ENCODE measurements around the gene NKAIN4.

Gene NKAIN4

GRCh38 chr20:63244468-63244867, 9.8 kb downstream of the NKAIN4 start:
- Mint-ChIP-seq H3K27me3 (ENCODE audit: low read depth, poor library complexity) (peaks cover 6% of the 10 kb centered on the region), H3K36me3 (ENCODE audit: low read depth) (peaks cover 11% of the 10 kb centered on the region), H3K27ac (no peak overlapping the region), H3K9me3 (peaks cover 8% of the 10 kb centered on the region), H3K4me1 (peaks cover 56% of the 10 kb centered on the region), H3K4me3 (no peak overlapping the region)
- DNase-seq = no peak
- no peak for TF ChIP-seq CTCF (IDR thresholded peaks at IDR 0.05)

GRCh38 chr20:63243604-63244247, 10.5 kb downstream of the NKAIN4 start:
- Mint-ChIP-seq H3K36me3 (ENCODE audit: low read depth) (peaks cover 3% of the 10 kb centered on the region), H3K4me1 (peaks cover 49% of the 10 kb centered on the region), H3K27ac (no peak overlapping the region), H3K4me3 (no peak overlapping the region), H3K27me3 (ENCODE audit: low read depth, poor library complexity) (peaks cover 3% of the 10 kb centered on the region), H3K9me3 (peaks cover 3% of the 10 kb centered on the region)
- DNase-seq = no peak
- TF ChIP-seq CTCF (IDR thresholded peaks at IDR 0.05) = no peak

- no peaks in the 10 kb centered on the region for H3K9me3 Mint-ChIP-seq
- no peaks in the 10 kb centered on the region for H3K36me3 Mint-ChIP-seq (ENCODE audit: low read depth)
- H3K4me3 Mint-ChIP-seq = no peak overlapping the region
- H3K4me1 Mint-ChIP-seq = peaks cover 43% of the 10 kb centered on the region
- H3K27me3 Mint-ChIP-seq (ENCODE audit: low read depth, poor library complexity) = no peaks in the 10 kb centered on the region
- no peak overlapping the region for H3K27ac Mint-ChIP-seq
- DNase-seq = no peak
- no peak for TF ChIP-seq CTCF (IDR thresholded peaks at IDR 0.05)
These were observed 11.5 kb downstream of the NKAIN4 start for GRCh38 chr20:63242736-63243135.

- no peak for DNase-seq
- H3K36me3 Mint-ChIP-seq (ENCODE audit: low read depth) = no peaks in the 10 kb centered on the region
- H3K27ac Mint-ChIP-seq = no peak overlapping the region
- H3K9me3 Mint-ChIP-seq = no peaks in the 10 kb centered on the region
- H3K27me3 Mint-ChIP-seq (ENCODE audit: low read depth, poor library complexity) = no peaks in the 10 kb centered on the region
- H3K4me3 Mint-ChIP-seq = no peak overlapping the region
- H3K4me1 Mint-ChIP-seq = peaks cover 45% of the 10 kb centered on the region
- TF ChIP-seq CTCF (IDR thresholded peaks at IDR 0.05) = no peak
These were observed 13.0 kb downstream of the NKAIN4 start for GRCh38 chr20:63241272-63241671.

- Mint-ChIP-seq H3K27me3 (ENCODE audit: low read depth, poor library complexity) (no peaks in the 10 kb centered on the region), H3K9me3 (no peaks in the 10 kb centered on the region), H3K27ac (no peak overlapping the region), H3K4me1 (peaks cover 46% of the 10 kb centered on the region), H3K36me3 (ENCODE audit: low read depth) (no peaks in the 10 kb centered on the region), H3K4me3 (no peak overlapping the region)
- no peak for TF ChIP-seq CTCF (IDR thresholded peaks at IDR 0.05)
- DNase-seq = no peak
These were observed 14.3 kb downstream of the NKAIN4 start for GRCh38 chr20:63240004-63240403.

- Mint-ChIP-seq H3K4me3 (no peak overlapping the region), H3K27ac (no peak overlapping the region), H3K27me3 (ENCODE audit: low read depth, poor library complexity) (no peaks in the 10 kb centered on the region), H3K9me3 (no peaks in the 10 kb centered on the region), H3K4me1 (peaks cover 47% of the 10 kb centered on the region), H3K36me3 (ENCODE audit: low read depth) (no peaks in the 10 kb centered on the region)
- no peak for TF ChIP-seq CTCF (IDR thresholded peaks at IDR 0.05)
- DNase-seq = no peak
These were observed 14.8 kb downstream of the NKAIN4 start for GRCh38 chr20:63239431-63239830.

Measured in nephron progenitor cell (in vitro differentiated cells).